Measurements from ENCODE around the gene PPP3R2. TPM values are rescaled to one million over a fixed set of nuclear protein-coding genes. Genes with fewer than 3 reads are reported as not detected.

The PPP3R2 gene
- polyA plus RNA-seq, 1 experiment = not detected

- DNase-seq (ENCODE audit: low read depth) = no peak
- no peak overlapping the region for H3K4me3 ChIP-seq (ENCODE audit: low read depth, low read length)
- no peak for TF ChIP-seq CTCF (IDR thresholded peaks at IDR 0.05; ENCODE audit: insufficient read depth, low read depth, low read length)
- ChIA-PET POLR2A (no interaction called here), CTCF (interaction anchor here (2.1 kb wide), 1 partner anchor 10 kb away, joined by 6 read pairs; the partner anchor contains the start of gene PPP3R2)
- peaks cover 5% of the 10 kb centered on the region for H3K27me3 ChIP-seq (ENCODE audit: control insufficient read depth, insufficient read depth, low read length)
- H3K36me3 ChIP-seq (ENCODE audit: control insufficient read depth, insufficient read depth, low read length) = no peaks in the 10 kb centered on the region
Measured at GRCh38 chr9:101604296-101604695, 9.5 kb upstream of the PPP3R2 start.

GRCh38 chr9:101601904-101602765, 7.4 kb upstream of the PPP3R2 start:
- no peak for DNase-seq (ENCODE audit: low read depth)
- no peaks in the 10 kb centered on the region for H3K36me3 ChIP-seq (ENCODE audit: control insufficient read depth, insufficient read depth, low read length)
- H3K27me3 ChIP-seq (ENCODE audit: control insufficient read depth, insufficient read depth, low read length) = peaks cover 5% of the 10 kb centered on the region
- no peak overlapping the region for H3K4me3 ChIP-seq (ENCODE audit: low read depth, low read length)
- ChIA-PET POLR2A (no interaction called here), CTCF (interaction anchor here (0.5 to 1.4 kb wide), 4 partner anchors 8 to 126 kb away, joined by 3 read pairs; no protein-coding TSS in a partner anchor)
- TF ChIP-seq CTCF (IDR thresholded peaks at IDR 0.05; ENCODE audit: insufficient read depth, low read depth, low read length) = peak; percentile 65

- Histone ChIP-seq H3K27me3 (ENCODE audit: control insufficient read depth, insufficient read depth, low read length) (no peaks in the 10 kb centered on the region), H3K36me3 (ENCODE audit: control insufficient read depth, insufficient read depth, low read length) (no peaks in the 10 kb centered on the region), H3K4me3 (ENCODE audit: low read depth, low read length) (no peak overlapping the region)
- TF ChIP-seq CTCF (IDR thresholded peaks at IDR 0.05; ENCODE audit: insufficient read depth, low read depth, low read length) = no peak
- POLR2A ChIA-PET = no interaction called here
- DNase-seq (ENCODE audit: low read depth) = no peak
- CTCF ChIA-PET = interaction anchor here (1.1 to 2.6 kb wide), 2 partner anchors 8 to 11 kb away, joined by 3 to 6 read pairs; no protein-coding TSS in a partner anchor
Measured at GRCh38 chr9:101593345-101593744, 1.4 kb downstream of the PPP3R2 start.

GRCh38 chr9:101592788-101593187, 2.0 kb downstream of the PPP3R2 start:
- Histone ChIP-seq H3K36me3 (ENCODE audit: control insufficient read depth, insufficient read depth, low read length) (no peaks in the 10 kb centered on the region), H3K4me3 (ENCODE audit: low read depth, low read length) (no peak overlapping the region), H3K27me3 (ENCODE audit: control insufficient read depth, insufficient read depth, low read length) (no peaks in the 10 kb centered on the region)
- CTCF ChIA-PET = interaction anchor here (1.1 to 2.6 kb wide), 2 partner anchors 8 to 11 kb away, joined by 3 to 6 read pairs; no protein-coding TSS in a partner anchor
- DNase-seq (ENCODE audit: low read depth) = no peak
- POLR2A ChIA-PET = no interaction called here
- no peak for TF ChIP-seq CTCF (IDR thresholded peaks at IDR 0.05; ENCODE audit: insufficient read depth, low read depth, low read length)

- no peak for DNase-seq (ENCODE audit: low read depth)
- Histone ChIP-seq H3K4me3 (ENCODE audit: low read depth, low read length) (no peak overlapping the region), H3K27me3 (ENCODE audit: control insufficient read depth, insufficient read depth, low read length) (no peaks in the 10 kb centered on the region), H3K36me3 (ENCODE audit: control insufficient read depth, insufficient read depth, low read length) (no peaks in the 10 kb centered on the region)
- TF ChIP-seq CTCF (IDR thresholded peaks at IDR 0.05; ENCODE audit: insufficient read depth, low read depth, low read length) = no peak
- CTCF ChIA-PET = interaction anchor here (1.1 to 1.4 kb wide), 2 partner anchors 9 to 21 kb away, joined by 3 read pairs; no protein-coding TSS in a partner anchor
- POLR2A ChIA-PET = no interaction called here
Measured at GRCh38 chr9:101591787-101592446, 2.9 kb downstream of the PPP3R2 start.
